Liver (tissue), 9 donors: ENCODE data around the gene MARCHF2. TPM values are rescaled to one million over a fixed set of nuclear protein-coding genes. Genes with fewer than 3 reads are reported as not detected.
A peak's percentile ranks its signal among the peaks of the same experiment; 100 is the strongest.

Source experiments
- DNase-seq: peaks from one replicate; pipeline ENCODE4 v3.0.0-alpha.2; 2017; ENCODE audit warnings: low spot score
- H3K27ac ChIP-seq, 2 donors: one replicate each; pipeline ENCODE4 v1.7.0; 2013; ENCODE audit warnings: inconsistent platforms in 2 of 2, low read length in 2 of 2, control low read depth in 1 of 2, low read depth in 1 of 2, mild to moderate bottlenecking in 1 of 2
- H3K27me3 ChIP-seq, 4 donors: one replicate each; pipeline versions ENCODE4 v1.6.1 to v1.7.0; 2013; ENCODE audit warnings: low read length in 3 of 4, inconsistent platforms in 1 of 4, mild to moderate bottlenecking in 1 of 4, moderate library complexity in 1 of 4; ENCODE audit not compliant: control insufficient read depth in 4 of 4, insufficient read depth in 4 of 4
- H3K36me3 ChIP-seq, 4 donors: one replicate each; pipeline versions ENCODE4 v1.6.1 to v1.7.0; 2013; ENCODE audit warnings: low read length in 3 of 4, mild to moderate bottlenecking in 3 of 4, low read depth in 1 of 4, moderate library complexity in 1 of 4; ENCODE audit not compliant: control insufficient read depth in 4 of 4, insufficient read depth in 3 of 4
- H3K4me1 ChIP-seq, 4 donors: one replicate each; pipeline versions ENCODE4 v1.6.1 to v1.7.0; 2013; ENCODE audit warnings: low read length in 3 of 4, mild to moderate bottlenecking in 3 of 4, moderate library complexity in 1 of 4; ENCODE audit not compliant: control insufficient read depth in 4 of 4, insufficient read depth in 4 of 4
- H3K4me3 ChIP-seq, 3 donors: one replicate each; pipeline versions ENCODE4 v1.6.1 to v1.7.0; 2013; ENCODE audit warnings: low read length in 3 of 3, control low read depth in 1 of 3, low read depth in 1 of 3, mild to moderate bottlenecking in 1 of 3
- H3K9ac ChIP-seq, 2 donors: one replicate each; pipeline ENCODE4 v1.7.0; 2013; ENCODE audit warnings: low read length in 2 of 2, mild to moderate bottlenecking in 2 of 2, moderate library complexity in 2 of 2, control low read depth in 1 of 2, low read depth in 1 of 2
- H3K9me3 ChIP-seq, 4 donors: one replicate each; pipeline versions ENCODE4 v1.6.1 to v1.7.0; 2013; ENCODE audit warnings: low read length in 3 of 4; ENCODE audit not compliant: control insufficient read depth in 4 of 4
- ATF3 ChIP-seq: IDR thresholded peaks from 2 replicates; pipeline ENCODE4 v1.6.1; 2016; ENCODE audit warnings: antibody characterized with exemption
- CTCF ChIP-seq: fragments of 150-350 bp; IDR thresholded peaks from 2 replicates; pipeline ENCODE4 v1.5.1; 2017; ENCODE audit warnings: improper control_type of control experiment, low read depth, low read length; ENCODE audit not compliant: missing input control
- EGR1 ChIP-seq, 2 donors: IDR thresholded peaks; 2 replicates each; pipeline ENCODE4 v1.6.1; 2016 to 2018; ENCODE audit warnings: antibody characterized with exemption in 2 of 2, low read depth in 2 of 2
- FOXA2 ChIP-seq: IDR thresholded peaks from 2 replicates; pipeline ENCODE4 v1.6.1; 2016; ENCODE audit warnings: antibody characterized with exemption
- GABPA ChIP-seq, 2 donors: IDR thresholded peaks in 1 of 2; conservative IDR thresholded peaks in 1 of 2; 2 replicates each; pipeline ENCODE4 v1.6.1; 2016; ENCODE audit warnings: antibody characterized with exemption in 2 of 2, mild to moderate bottlenecking in 1 of 2, moderate library complexity in 1 of 2
- HNF4A ChIP-seq, 2 donors: conservative IDR thresholded peaks; 2 replicates each; pipeline ENCODE4 v1.6.1; 2016; ENCODE audit warnings: antibody characterized with exemption in 2 of 2, mild to moderate bottlenecking in 2 of 2
- HNF4G ChIP-seq: IDR thresholded peaks from 2 replicates; pipeline ENCODE4 v1.6.1; 2016; ENCODE audit warnings: antibody characterized with exemption
- JUND ChIP-seq, 2 donors: IDR thresholded peaks; 2 replicates each; pipeline ENCODE4 v1.6.1; 2016; ENCODE audit warnings: antibody characterized with exemption in 2 of 2
- MAX ChIP-seq: IDR thresholded peaks from 2 replicates; pipeline ENCODE4 v1.6.1; 2016; ENCODE audit warnings: antibody characterized with exemption
- NR2F2 ChIP-seq: IDR thresholded peaks from 2 replicates; pipeline ENCODE4 v1.6.1; 2016; ENCODE audit warnings: antibody characterized with exemption
- RAD21 ChIP-seq, 2 donors: IDR thresholded peaks; 2 replicates each; pipeline ENCODE4 v1.6.1; 2016; ENCODE audit warnings: antibody characterized with exemption in 2 of 2, mild to moderate bottlenecking in 2 of 2
- REST ChIP-seq: IDR thresholded peaks from 2 replicates; pipeline ENCODE4 v1.6.1; 2016; ENCODE audit warnings: antibody characterized with exemption, mild to moderate bottlenecking
- RXRA ChIP-seq, 2 donors: IDR thresholded peaks; 2 replicates each; pipeline ENCODE4 v1.6.1; 2017 to 2018; ENCODE audit warnings: antibody characterized with exemption in 2 of 2, mild to moderate bottlenecking in 1 of 2
- SP1 ChIP-seq: IDR thresholded peaks from 2 replicates; pipeline ENCODE4 v1.6.1; 2018; ENCODE audit warnings: antibody characterized with exemption, mild to moderate bottlenecking
- TAF1 ChIP-seq: conservative IDR thresholded peaks from 2 replicates; pipeline ENCODE4 v1.6.1; 2016; ENCODE audit warnings: antibody characterized with exemption, mild to moderate bottlenecking
- YY1 ChIP-seq: IDR thresholded peaks from 2 replicates; pipeline ENCODE4 v1.6.1; 2016; ENCODE audit warnings: antibody characterized with exemption, mild to moderate bottlenecking
- WGBS: extraction: QIAGEN DNeasy Blood & Tissue Kit; methylation state at CpG from one replicate; pipeline ENCODE4 v1.1.7; 2013; 5-methylcytosine and 5-hydroxymethylcytosine counted together
- polyA plus RNA-seq, 2 donors: library from polyadenylated mRNA; stranded (reverse) in 1 of 2; unstranded in 1 of 2; fragments of 200-250 nt in 1 of 2; fragments of >200 nt in 1 of 2; fragmentation: Nextera tagmentation in 1 of 2; extraction: Ambion mirVana in 1 of 2; gene quantifications; one replicate each; pipeline versions ENCODE4 v1.2.1 to v1.2.3, GENCODE V29; 2013 to 2015
- total RNA-seq, 2 donors: library from RNA; depleted of rRNA; stranded (reverse); fragments of >200 nt; gene quantifications; one replicate each; pipeline ENCODE4 v1.2.3, GENCODE V29; 2014
- donor health status: healthy.
- donor health status: healthy.
- donor health status: healthy.
- donor health status: healthy.
- donor health status: healthy.

Gene MARCHF2
- total and polyA plus RNA-seq, 4 donors = 21.6 to 89.5 (median 58.8) TPM

- Histone ChIP-seq H3K36me3 (peaks cover 0 to 3% (median 0%) of the 10 kb centered on the region in 4 donors), H3K27ac (peak within 1 kb of the TSS; percentile 100), H3K9ac (peak within 1 kb of the TSS; percentile 79 to 93), H3K9me3 (no peaks in the 10 kb centered on the region), H3K4me1 (peaks cover 19 to 48% (median 41%) of the 10 kb centered on the region in 4 donors), H3K4me3 (peak within 1 kb of the TSS; percentile 71 to 97 (median 78)), H3K27me3 (no peaks in the 10 kb centered on the region)
- WGBS = under 1% methylated on average over 70 of the region's 70 CpGs
- peak; percentile 99 for DNase-seq
- no peak for TF ChIP-seq MAX
- peak; percentile 100 for TF ChIP-seq SP1
- TF ChIP-seq YY1 = peak; percentile 80
- peak; percentile 52 for TF ChIP-seq REST
- peak; percentile 63 for TF ChIP-seq NR2F2
- TF ChIP-seq EGR1 (IDR thresholded peaks at IDR 0.05; ENCODE audit: low read depth in 2 of 2) = no peak
- TF ChIP-seq CTCF = no peak
- TF ChIP-seq TAF1 = peak; percentile 58
- peak; percentile 80 to 88 for TF ChIP-seq JUND (IDR thresholded peaks at IDR 0.05)
- peak; percentile 81 to 95 for TF ChIP-seq GABPA (IDR thresholded peaks at IDR 0.05 in 1 of 2, conservative IDR thresholded peaks at IDR 0.05 in 1 of 2)
- no peak for TF ChIP-seq HNF4A (conservative IDR thresholded peaks at IDR 0.05)
- peak; percentile 11 for TF ChIP-seq ATF3
- TF ChIP-seq HNF4G = no peak
- TF ChIP-seq RXRA (IDR thresholded peaks at IDR 0.05) = peak in 1 of 2 donors; percentile 40
These were observed 23.1 kb upstream of the MARCHF2 start, which contains the start of gene RAB11B for GRCh38 chr19:8389891-8390616. RAB11B (plus strand) TSS chr19:8390360; CDS start chr19:8390417, 57 bp downstream.

GRCh38 chr19:8390617-8390981 is 22.5 kb upstream of the MARCHF2 start:
- WGBS = under 1% methylated on average over 28 of the region's 28 CpGs
- peaks cover 19 to 50% (median 42%) of the 10 kb centered on the region in 4 donors for H3K4me1 ChIP-seq

More at GRCh38 chr19:8390617-8390981, 22.5 kb upstream of the MARCHF2 start:
- no peak for TF ChIP-seq GABPA (IDR thresholded peaks at IDR 0.05 in 1 of 2, conservative IDR thresholded peaks at IDR 0.05 in 1 of 2)
- no peak for TF ChIP-seq HNF4G
- TF ChIP-seq TAF1 = no peak
- TF ChIP-seq HNF4A (conservative IDR thresholded peaks at IDR 0.05) = no peak
- no peak for TF ChIP-seq RAD21 (IDR thresholded peaks at IDR 0.05)
- TF ChIP-seq CTCF = no peak
- TF ChIP-seq ATF3 = no peak
- no peak for TF ChIP-seq YY1
- TF ChIP-seq FOXA2 = no peak
- H3K9ac ChIP-seq = peak overlapping the region; percentile 79 to 87
- H3K36me3 ChIP-seq = peaks cover 0 to 3% (median 0%) of the 10 kb centered on the region in 4 donors
- DNase-seq = peak; percentile 100
- H3K27me3 ChIP-seq = no peaks in the 10 kb centered on the region
- H3K9me3 ChIP-seq = no peaks in the 10 kb centered on the region
- H3K27ac ChIP-seq = peak overlapping the region; percentile 100
- peak overlapping the region; percentile 71 to 97 (median 78) for H3K4me3 ChIP-seq
